Measurements from ENCODE around the gene FRMD3. TPM values are rescaled to one million over a fixed set of nuclear protein-coding genes. Genes with fewer than 3 reads are reported as not detected.

FRMD3 gene
- total RNA-seq: 0.65 and 0.73 TPM in 2 replicates
- long read RNA-seq, full-length matches to known transcripts: 1 of 2 reads
- long read RNA-seq, partial matches to known transcripts: 0 of 2 reads
- long read RNA-seq, other reads (novel, unspliced or antisense): 1 of 2 reads

- H3K4me1 Mint-ChIP-seq (ENCODE audit: low read depth): peaks cover 6% of the 10 kb centered on the region
- TF ChIP-seq CTCF (IDR thresholded peaks at IDR 0.05; ENCODE audit: unreplicated experiment): peak; percentile 76
- no peaks in the 10 kb centered on the region for H3K9me3 Mint-ChIP-seq (ENCODE audit: low read depth)
- peak within 1 kb of the TSS; percentile 70 for H3K4me3 Mint-ChIP-seq (ENCODE audit: low read depth)
- peaks cover 60% of the 10 kb centered on the region for H3K27me3 Mint-ChIP-seq
- peak within 1 kb of the TSS; percentile 3 for H3K27ac Mint-ChIP-seq
- no peaks in the 10 kb centered on the region for H3K36me3 Mint-ChIP-seq (ENCODE audit: insufficient read depth)
- DNase-seq (ENCODE audit: low spot score, unreplicated experiment): peak; percentile 78
These were observed at the start of gene FRMD3 for GRCh38 chr9:83538172-83538889. TSS of gene FRMD3 (minus strand) at chr9:83538401. CDS start at chr9:83538231, 170 bp downstream.

DNA sequence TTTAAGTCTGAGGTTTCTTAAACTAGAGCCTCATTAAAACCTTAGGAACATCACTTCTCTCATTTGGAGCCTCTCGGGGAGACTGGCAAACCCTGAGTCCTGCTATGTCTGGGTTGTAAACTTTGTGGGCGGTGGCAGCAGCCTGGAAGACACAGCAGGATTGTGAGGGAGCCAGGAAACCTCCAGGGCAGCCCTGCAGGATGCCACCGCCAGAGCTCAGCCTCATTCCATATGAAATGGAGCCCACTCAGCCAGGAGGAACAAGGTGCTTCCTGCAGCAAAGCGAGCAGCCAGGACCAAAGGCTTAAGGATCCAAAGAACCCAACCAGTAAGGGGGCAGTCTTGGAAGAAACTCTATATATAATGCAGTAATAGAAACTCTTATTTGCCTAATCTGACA lies 46.8 kb upstream of the FRMD3 start:
- Mint-ChIP-seq H3K27me3 (no peaks in the 10 kb centered on the region), H3K4me1 (ENCODE audit: low read depth) (no peaks in the 10 kb centered on the region), H3K9me3 (ENCODE audit: low read depth) (peaks cover 5% of the 10 kb centered on the region), H3K36me3 (ENCODE audit: insufficient read depth) (peaks cover 3% of the 10 kb centered on the region), H3K27ac (no peak overlapping the region), H3K4me3 (ENCODE audit: low read depth) (no peak overlapping the region)
- TF ChIP-seq CTCF (IDR thresholded peaks at IDR 0.05; ENCODE audit: unreplicated experiment): no peak
- DNase-seq (ENCODE audit: low spot score, unreplicated experiment): no peak

- peak; percentile 80 for TF ChIP-seq CTCF (IDR thresholded peaks at IDR 0.05; ENCODE audit: unreplicated experiment)
- DNase-seq (ENCODE audit: low spot score, unreplicated experiment): peak; percentile 39
- Mint-ChIP-seq H3K36me3 (ENCODE audit: insufficient read depth) (peaks cover 10% of the 10 kb centered on the region), H3K27me3 (no peaks in the 10 kb centered on the region), H3K27ac (no peak overlapping the region), H3K4me3 (ENCODE audit: low read depth) (no peak overlapping the region), H3K9me3 (ENCODE audit: low read depth) (peaks cover 15% of the 10 kb centered on the region), H3K4me1 (ENCODE audit: low read depth) (no peaks in the 10 kb centered on the region)
These were observed 45.2 kb upstream of the FRMD3 start for GRCh38 chr9:83583151-83584014.

- H3K4me1 Mint-ChIP-seq (ENCODE audit: low read depth): no peaks in the 10 kb centered on the region
- H3K27me3 Mint-ChIP-seq: no peaks in the 10 kb centered on the region
- no peak overlapping the region for H3K4me3 Mint-ChIP-seq (ENCODE audit: low read depth)
- TF ChIP-seq CTCF (IDR thresholded peaks at IDR 0.05; ENCODE audit: unreplicated experiment): no peak
- H3K36me3 Mint-ChIP-seq (ENCODE audit: insufficient read depth): peaks cover 12% of the 10 kb centered on the region
- peaks cover 25% of the 10 kb centered on the region for H3K9me3 Mint-ChIP-seq (ENCODE audit: low read depth)
- DNase-seq (ENCODE audit: low spot score, unreplicated experiment): no peak
- no peak overlapping the region for H3K27ac Mint-ChIP-seq
These were observed 43.8 kb upstream of the FRMD3 start for GRCh38 chr9:83582029-83582428.

DNA sequence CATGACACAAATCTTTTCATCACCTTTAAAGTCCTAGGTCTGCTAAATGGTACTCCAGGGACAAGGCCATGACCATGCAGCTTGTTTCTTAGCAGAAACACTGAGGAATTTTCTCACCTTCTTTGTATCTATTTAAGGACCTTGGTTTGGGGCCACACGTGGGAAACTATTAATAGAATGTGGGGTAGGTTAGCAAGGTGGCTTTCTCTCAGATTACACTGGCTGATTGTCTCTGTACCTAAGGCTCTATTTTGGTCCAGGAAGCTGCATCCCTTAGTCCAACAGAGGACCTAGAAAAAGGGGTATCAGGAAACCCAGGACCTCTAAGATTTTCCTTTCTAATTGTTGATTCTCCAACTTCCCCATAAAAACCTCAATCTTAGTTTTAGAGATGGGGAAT lies 36.3 kb upstream of the FRMD3 start:
- peaks cover 8% of the 10 kb centered on the region for H3K36me3 Mint-ChIP-seq (ENCODE audit: insufficient read depth)
- no peaks in the 10 kb centered on the region for H3K4me1 Mint-ChIP-seq (ENCODE audit: low read depth)
- no peak overlapping the region for H3K4me3 Mint-ChIP-seq (ENCODE audit: low read depth)
- H3K27me3 Mint-ChIP-seq: no peaks in the 10 kb centered on the region
- DNase-seq (ENCODE audit: low spot score, unreplicated experiment): no peak
- no peak for TF ChIP-seq CTCF (IDR thresholded peaks at IDR 0.05; ENCODE audit: unreplicated experiment)
- H3K9me3 Mint-ChIP-seq (ENCODE audit: low read depth): peaks cover 23% of the 10 kb centered on the region
- H3K27ac Mint-ChIP-seq: no peak overlapping the region

Measured in progenitor cell of endocrine pancreas (in vitro differentiated cells).